GM23338 (cell line): ENCODE measurements around the gene ACBD5. TPM values are rescaled to one million over a fixed set of nuclear protein-coding genes. Genes with fewer than 3 reads are reported as not detected.

Experiments used
- ATAC-seq: fragments of 200-7000 bp; cut with Tn5 transposase; 3 replicates; pipeline ENCODE4 v1.9.1; 2020
- DNase-seq: peaks from one replicate; pipeline ENCODE4 v3.0.0-alpha.2; 2015; ENCODE audit warnings: low spot score
- H2AFZ ChIP-seq: fragments of 200-600 bp; sonication (generic); 2 replicates; pipeline ENCODE4 v1.8.0; 2016; ENCODE audit warnings: antibody characterized with exemption, mild to moderate bottlenecking, moderate library complexity
- H3F3A ChIP-seq: fragments of 200-600 bp; sonication (generic); replicated peaks from 2 replicates; pipeline ENCODE4 v1.8.0; 2017; ENCODE audit warnings: antibody characterized with exemption, mixed run types, low read depth
- H3K27ac ChIP-seq: fragments of 200-600 bp; sonication (generic); 2 replicates; pipeline ENCODE4 v1.6.1; 2016; ENCODE audit warnings: low read depth
- H3K27me3 ChIP-seq: fragments of 200-600 bp; sonication (generic); 2 replicates; pipeline ENCODE4 v1.8.0; 2016; ENCODE audit warnings: mild to moderate bottlenecking, mixed run types, moderate library complexity; ENCODE audit not compliant: insufficient read depth
- H3K36me3 ChIP-seq: fragments of 200-600 bp; sonication (generic); 2 replicates; pipeline ENCODE4 v1.8.0; 2016; ENCODE audit warnings: mild to moderate bottlenecking; ENCODE audit not compliant: insufficient read depth
- H3K4me1 ChIP-seq: fragments of 200-600 bp; sonication (generic); 2 replicates; pipeline ENCODE4 v1.8.0; 2016; ENCODE audit warnings: mild to moderate bottlenecking, moderate library complexity; ENCODE audit not compliant: insufficient read depth
- H3K4me2 ChIP-seq: fragments of 200-600 bp; sonication (generic); 2 replicates; pipeline ENCODE4 v1.7.1; 2017; ENCODE audit warnings: mixed run types
- H3K4me3 ChIP-seq: fragments of 200-600 bp; sonication (generic); 2 replicates; pipeline ENCODE4 v1.6.1; 2016; ENCODE audit warnings: mixed run types
- H3K79me2 ChIP-seq: fragments of 200-600 bp; sonication (generic); replicated peaks from 2 replicates; pipeline ENCODE4 v1.8.0; 2017; ENCODE audit warnings: mild to moderate bottlenecking; ENCODE audit not compliant: insufficient read depth
- H3K9me2 ChIP-seq: fragments of 200-600 bp; sonication (generic); 2 replicates; pipeline ENCODE4 v1.8.0; 2017; ENCODE audit not compliant: insufficient read depth
- H4K20me1 ChIP-seq: fragments of 200-600 bp; sonication (generic); replicated peaks from 2 replicates; pipeline ENCODE4 v1.8.0; 2017; ENCODE audit warnings: mild to moderate bottlenecking; ENCODE audit not compliant: insufficient read depth
- H3K27ac Mint-ChIP-seq: 2 replicates; pipeline ENCODE4 v1.8.0; 2020; ENCODE audit warnings: inconsistent platforms, mild to moderate bottlenecking, moderate library complexity, mixed read lengths
- H3K27me3 Mint-ChIP-seq: 3 replicates; pipeline ENCODE4 v1.8.0; 2022; ENCODE audit warnings: low read depth, mild to moderate bottlenecking, moderate library complexity, mixed read lengths, inconsistent platforms; ENCODE audit not compliant: insufficient read depth, poor library complexity
- H3K36me3 Mint-ChIP-seq: 3 replicates; pipeline ENCODE4 v1.8.0; 2021; ENCODE audit warnings: low read depth, mild to moderate bottlenecking, inconsistent platforms, moderate library complexity, mixed read lengths
- H3K4me1 Mint-ChIP-seq: 3 replicates; pipeline ENCODE4 v1.8.0; 2020; ENCODE audit warnings: mild to moderate bottlenecking, inconsistent platforms, mixed read lengths
- H3K4me3 Mint-ChIP-seq: 3 replicates; pipeline ENCODE4 v1.8.0; 2021; ENCODE audit warnings: moderate library complexity, mild to moderate bottlenecking, inconsistent platforms, mixed read lengths
- H3K9me3 Mint-ChIP-seq: 3 replicates; pipeline ENCODE4 v1.8.0; 2020; ENCODE audit warnings: moderate library complexity, mild to moderate bottlenecking, inconsistent platforms, mixed read lengths
- CREB1 ChIP-seq: fragments of 250-450 bp; sonication (Bioruptor Pico); IDR thresholded peaks from 2 replicates; pipeline ENCODE4 v1.5.0; 2020; ENCODE audit warnings: low read depth, mild to moderate bottlenecking, moderate library complexity
- EZH2 ChIP-seq: fragments of 200-600 bp; sonication (generic); IDR thresholded peaks from one replicate; pipeline ENCODE4 v1.8.0; 2017; ENCODE audit warnings: antibody characterized with exemption, mild to moderate bottlenecking, low read depth; ENCODE audit not compliant: unreplicated experiment
- EZH2phosphoT487 ChIP-seq: fragments of 200-600 bp; sonication (generic); IDR thresholded peaks from one replicate; pipeline ENCODE4 v1.8.1; 2018; ENCODE audit warnings: antibody characterized with exemption; ENCODE audit not compliant: unreplicated experiment
- JUNB ChIP-seq: IDR thresholded peaks from one replicate; pipeline ENCODE4 v1.6.1; 2016; ENCODE audit warnings: antibody characterized with exemption; ENCODE audit not compliant: unreplicated experiment
- POLR2AphosphoS5 ChIP-seq: IDR thresholded peaks from 2 replicates; pipeline ENCODE4 v1.6.1; 2016; ENCODE audit warnings: antibody characterized with exemption, low read depth
- ZNF114 ChIP-seq: fragments of 250-450 bp; sonication (Bioruptor Pico); IDR thresholded peaks from 2 replicates; pipeline ENCODE4 v1.5.0; 2020; ENCODE audit warnings: mild to moderate bottlenecking, moderate library complexity
- ZNF331 ChIP-seq: fragments of 250-450 bp; sonication (Bioruptor Pico); IDR thresholded peaks from 2 replicates; pipeline ENCODE4 v1.5.0; 2020; ENCODE audit warnings: low read depth, mild to moderate bottlenecking, moderate library complexity
- polyA plus RNA-seq: library from polyadenylated mRNA; unstranded; fragments of >200 nt; fragmentation: Nextera tagmentation; extraction: Ambion mirVana; gene quantifications from 2 replicates; pipeline ENCODE4 v1.2.1, GENCODE V29; 2016
- total RNA-seq: library from RNA; depleted of rRNA; stranded (reverse); fragments of >200 nt; shearing (Covaris generic); gene quantifications from 2 replicates; pipeline ENCODE4 v1.2.3, GENCODE V29; 2014
- TF ChIP-seq, protein P1 (sequence below): IDR thresholded peaks from one replicate; pipeline ENCODE4 v1.6.1; 2018; ENCODE audit warnings: antibody characterized with exemption; ENCODE audit not compliant: unreplicated experiment
- TF ChIP-seq, protein P2 (sequence below): fragments of 250-450 bp; sonication (Bioruptor Pico); IDR thresholded peaks from 2 replicates; pipeline ENCODE4 v1.5.0; 2020; ENCODE audit warnings: mild to moderate bottlenecking, moderate library complexity
- TF ChIP-seq, protein P3 (sequence below), 2 experiments: fragments of 200-600 bp in 1 of 2; sonication (generic) in 1 of 2; conservative IDR thresholded peaks; 2 replicates each; pipeline versions ENCODE4 v1.5.1 to v1.6.1; 2016 to 2017; ENCODE audit warnings: antibody characterized with exemption in 2 of 2, low read depth in 2 of 2, mild to moderate bottlenecking in 2 of 2, moderate library complexity in 1 of 2

The ACBD5 gene
- total and polyA plus RNA-seq, 2 experiments from 2014 or later, result 9.8 to 10.1 TPM

DNA sequence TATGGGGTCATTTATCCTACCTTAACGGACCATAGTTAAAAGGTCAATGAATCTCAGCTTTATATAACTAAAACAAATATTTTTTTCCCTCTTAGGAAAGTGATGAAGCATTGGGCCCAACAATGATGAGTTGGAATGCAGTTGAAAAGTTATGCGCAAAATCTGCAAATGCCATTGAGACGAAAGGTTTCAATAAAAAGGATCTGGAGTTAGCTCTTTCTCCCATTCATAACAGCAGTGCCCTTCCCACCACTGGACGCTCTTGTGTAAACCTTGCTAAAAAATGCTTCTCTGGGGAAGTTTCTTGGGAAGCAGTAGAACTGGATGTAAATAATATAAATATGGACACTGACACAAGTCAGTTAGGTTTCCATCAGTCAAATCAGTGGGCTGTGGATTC lies 70.7 kb downstream of the ACBD5 start:
- Mint-ChIP-seq H3K4me3 (no peak overlapping the region), H3K4me1 (no peaks in the 10 kb centered on the region), H3K27ac (no peak overlapping the region), H3K36me3 (peaks cover 69% of the 10 kb centered on the region), H3K9me3 (no peaks in the 10 kb centered on the region), H3K27me3 (no peaks in the 10 kb centered on the region)
- H3K9me2 ChIP-seq, result no peaks in the 10 kb centered on the region
- H3K27ac ChIP-seq, result no peak overlapping the region
- TF ChIP-seq ZNF331 (no peak), JUNB (no peak), ZNF114 (CRISPR knock-in tag) (no peak), EZH2phosphoT487 (no peak), EZH2 (no peak), CREB1 (CRISPR knock-in tag) (no peak), POLR2AphosphoS5 (no peak)
- TF ChIP-seq, protein P1, sequence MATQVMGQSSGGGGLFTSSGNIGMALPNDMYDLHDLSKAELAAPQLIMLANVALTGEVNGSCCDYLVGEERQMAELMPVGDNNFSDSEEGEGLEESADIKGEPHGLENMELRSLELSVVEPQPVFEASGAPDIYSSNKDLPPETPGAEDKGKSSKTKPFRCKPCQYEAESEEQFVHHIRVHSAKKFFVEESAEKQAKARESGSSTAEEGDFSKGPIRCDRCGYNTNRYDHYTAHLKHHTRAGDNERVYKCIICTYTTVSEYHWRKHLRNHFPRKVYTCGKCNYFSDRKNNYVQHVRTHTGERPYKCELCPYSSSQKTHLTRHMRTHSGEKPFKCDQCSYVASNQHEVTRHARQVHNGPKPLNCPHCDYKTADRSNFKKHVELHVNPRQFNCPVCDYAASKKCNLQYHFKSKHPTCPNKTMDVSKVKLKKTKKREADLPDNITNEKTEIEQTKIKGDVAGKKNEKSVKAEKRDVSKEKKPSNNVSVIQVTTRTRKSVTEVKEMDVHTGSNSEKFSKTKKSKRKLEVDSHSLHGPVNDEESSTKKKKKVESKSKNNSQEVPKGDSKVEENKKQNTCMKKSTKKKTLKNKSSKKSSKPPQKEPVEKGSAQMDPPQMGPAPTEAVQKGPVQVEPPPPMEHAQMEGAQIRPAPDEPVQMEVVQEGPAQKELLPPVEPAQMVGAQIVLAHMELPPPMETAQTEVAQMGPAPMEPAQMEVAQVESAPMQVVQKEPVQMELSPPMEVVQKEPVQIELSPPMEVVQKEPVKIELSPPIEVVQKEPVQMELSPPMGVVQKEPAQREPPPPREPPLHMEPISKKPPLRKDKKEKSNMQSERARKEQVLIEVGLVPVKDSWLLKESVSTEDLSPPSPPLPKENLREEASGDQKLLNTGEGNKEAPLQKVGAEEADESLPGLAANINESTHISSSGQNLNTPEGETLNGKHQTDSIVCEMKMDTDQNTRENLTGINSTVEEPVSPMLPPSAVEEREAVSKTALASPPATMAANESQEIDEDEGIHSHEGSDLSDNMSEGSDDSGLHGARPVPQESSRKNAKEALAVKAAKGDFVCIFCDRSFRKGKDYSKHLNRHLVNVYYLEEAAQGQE, result no peak
- TF ChIP-seq, protein P2, sequence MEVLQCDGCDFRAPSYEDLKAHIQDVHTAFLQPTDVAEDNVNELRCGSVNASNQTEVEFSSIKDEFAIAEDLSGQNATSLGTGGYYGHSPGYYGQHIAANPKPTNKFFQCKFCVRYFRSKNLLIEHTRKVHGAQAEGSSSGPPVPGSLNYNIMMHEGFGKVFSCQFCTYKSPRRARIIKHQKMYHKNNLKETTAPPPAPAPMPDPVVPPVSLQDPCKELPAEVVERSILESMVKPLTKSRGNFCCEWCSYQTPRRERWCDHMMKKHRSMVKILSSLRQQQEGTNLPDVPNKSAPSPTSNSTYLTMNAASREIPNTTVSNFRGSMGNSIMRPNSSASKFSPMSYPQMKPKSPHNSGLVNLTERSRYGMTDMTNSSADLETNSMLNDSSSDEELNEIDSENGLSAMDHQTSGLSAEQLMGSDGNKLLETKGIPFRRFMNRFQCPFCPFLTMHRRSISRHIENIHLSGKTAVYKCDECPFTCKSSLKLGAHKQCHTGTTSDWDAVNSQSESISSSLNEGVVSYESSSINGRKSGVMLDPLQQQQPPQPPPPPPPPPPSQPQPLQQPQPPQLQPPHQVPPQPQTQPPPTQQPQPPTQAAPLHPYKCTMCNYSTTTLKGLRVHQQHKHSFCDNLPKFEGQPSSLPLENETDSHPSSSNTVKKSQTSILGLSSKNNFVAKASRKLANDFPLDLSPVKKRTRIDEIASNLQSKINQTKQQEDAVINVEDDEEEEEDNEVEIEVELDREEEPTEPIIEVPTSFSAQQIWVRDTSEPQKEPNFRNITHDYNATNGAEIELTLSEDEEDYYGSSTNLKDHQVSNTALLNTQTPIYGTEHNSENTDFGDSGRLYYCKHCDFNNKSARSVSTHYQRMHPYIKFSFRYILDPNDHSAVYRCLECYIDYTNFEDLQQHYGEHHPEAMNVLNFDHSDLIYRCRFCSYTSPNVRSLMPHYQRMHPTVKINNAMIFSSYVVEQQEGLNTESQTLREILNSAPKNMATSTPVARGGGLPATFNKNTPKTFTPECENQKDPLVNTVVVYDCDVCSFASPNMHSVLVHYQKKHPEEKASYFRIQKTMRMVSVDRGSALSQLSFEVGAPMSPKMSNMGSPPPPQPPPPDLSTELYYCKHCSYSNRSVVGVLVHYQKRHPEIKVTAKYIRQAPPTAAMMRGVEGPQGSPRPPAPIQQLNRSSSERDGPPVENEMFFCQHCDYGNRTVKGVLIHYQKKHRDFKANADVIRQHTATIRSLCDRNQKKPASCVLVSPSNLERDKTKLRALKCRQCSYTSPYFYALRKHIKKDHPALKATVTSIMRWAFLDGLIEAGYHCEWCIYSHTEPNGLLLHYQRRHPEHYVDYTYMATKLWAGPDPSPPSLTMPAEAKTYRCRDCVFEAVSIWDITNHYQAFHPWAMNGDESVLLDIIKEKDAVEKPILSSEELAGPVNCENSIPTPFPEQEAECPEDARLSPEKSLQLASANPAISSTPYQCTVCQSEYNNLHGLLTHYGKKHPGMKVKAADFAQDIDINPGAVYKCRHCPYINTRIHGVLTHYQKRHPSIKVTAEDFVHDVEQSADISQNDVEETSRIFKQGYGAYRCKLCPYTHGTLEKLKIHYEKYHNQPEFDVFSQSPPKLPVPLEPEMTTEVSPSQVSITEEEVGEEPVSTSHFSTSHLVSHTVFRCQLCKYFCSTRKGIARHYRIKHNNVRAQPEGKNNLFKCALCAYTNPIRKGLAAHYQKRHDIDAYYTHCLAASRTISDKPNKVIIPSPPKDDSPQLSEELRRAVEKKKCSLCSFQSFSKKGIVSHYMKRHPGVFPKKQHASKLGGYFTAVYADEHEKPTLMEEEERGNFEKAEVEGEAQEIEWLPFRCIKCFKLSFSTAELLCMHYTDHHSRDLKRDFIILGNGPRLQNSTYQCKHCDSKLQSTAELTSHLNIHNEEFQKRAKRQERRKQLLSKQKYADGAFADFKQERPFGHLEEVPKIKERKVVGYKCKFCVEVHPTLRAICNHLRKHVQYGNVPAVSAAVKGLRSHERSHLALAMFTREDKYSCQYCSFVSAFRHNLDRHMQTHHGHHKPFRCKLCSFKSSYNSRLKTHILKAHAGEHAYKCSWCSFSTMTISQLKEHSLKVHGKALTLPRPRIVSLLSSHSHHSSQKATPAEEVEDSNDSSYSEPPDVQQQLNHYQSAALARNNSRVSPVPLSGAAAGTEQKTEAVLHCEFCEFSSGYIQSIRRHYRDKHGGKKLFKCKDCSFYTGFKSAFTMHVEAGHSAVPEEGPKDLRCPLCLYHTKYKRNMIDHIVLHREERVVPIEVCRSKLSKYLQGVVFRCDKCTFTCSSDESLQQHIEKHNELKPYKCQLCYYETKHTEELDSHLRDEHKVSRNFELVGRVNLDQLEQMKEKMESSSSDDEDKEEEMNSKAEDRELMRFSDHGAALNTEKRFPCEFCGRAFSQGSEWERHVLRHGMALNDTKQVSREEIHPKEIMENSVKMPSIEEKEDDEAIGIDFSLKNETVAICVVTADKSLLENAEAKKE (CRISPR knock-in tag), result no peak
- TF ChIP-seq, protein P3, sequence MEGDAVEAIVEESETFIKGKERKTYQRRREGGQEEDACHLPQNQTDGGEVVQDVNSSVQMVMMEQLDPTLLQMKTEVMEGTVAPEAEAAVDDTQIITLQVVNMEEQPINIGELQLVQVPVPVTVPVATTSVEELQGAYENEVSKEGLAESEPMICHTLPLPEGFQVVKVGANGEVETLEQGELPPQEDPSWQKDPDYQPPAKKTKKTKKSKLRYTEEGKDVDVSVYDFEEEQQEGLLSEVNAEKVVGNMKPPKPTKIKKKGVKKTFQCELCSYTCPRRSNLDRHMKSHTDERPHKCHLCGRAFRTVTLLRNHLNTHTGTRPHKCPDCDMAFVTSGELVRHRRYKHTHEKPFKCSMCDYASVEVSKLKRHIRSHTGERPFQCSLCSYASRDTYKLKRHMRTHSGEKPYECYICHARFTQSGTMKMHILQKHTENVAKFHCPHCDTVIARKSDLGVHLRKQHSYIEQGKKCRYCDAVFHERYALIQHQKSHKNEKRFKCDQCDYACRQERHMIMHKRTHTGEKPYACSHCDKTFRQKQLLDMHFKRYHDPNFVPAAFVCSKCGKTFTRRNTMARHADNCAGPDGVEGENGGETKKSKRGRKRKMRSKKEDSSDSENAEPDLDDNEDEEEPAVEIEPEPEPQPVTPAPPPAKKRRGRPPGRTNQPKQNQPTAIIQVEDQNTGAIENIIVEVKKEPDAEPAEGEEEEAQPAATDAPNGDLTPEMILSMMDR (conservative IDR thresholded peaks at IDR 0.05; ENCODE audit: low read depth in 2 of 2), result no peak
- 0 out of 2 replicates have a peak, but pooled peaks cover 2% of the 10 kb centered on the region for H3K79me2 ChIP-seq
- no peak overlapping the region for H2AFZ ChIP-seq
- no peak for ATAC-seq
- no peaks in the 10 kb centered on the region for H3K27me3 ChIP-seq
- no peak overlapping the region for H3K4me2 ChIP-seq
- DNase-seq, result no peak
- no peaks in the 10 kb centered on the region for H3F3A ChIP-seq
- H4K20me1 ChIP-seq, result peaks cover 7% of the 10 kb centered on the region
- H3K4me3 ChIP-seq, result no peak overlapping the region
- no peaks in the 10 kb centered on the region for H3K4me1 ChIP-seq
- H3K36me3 ChIP-seq, result peaks cover 58% of the 10 kb centered on the region
